SU-DHL-6 (cell line): ENCODE measurements around the gene DHRS7B.

Source experiments
- H2AFZ ChIP-seq: fragments of 200-600 bp; sonication (generic); 2 replicates; pipeline ENCODE4 v1.6.1; 2014; ENCODE audit warnings: low read depth, mild to moderate bottlenecking, moderate library complexity, mixed read lengths, antibody characterized with exemption, low read length; ENCODE audit not compliant: severe bottlenecking
- H3F3A ChIP-seq: fragments of 200-600 bp; shearing (Covaris generic); 2 replicates; pipeline ENCODE4 v1.6.0; 2016; ENCODE audit warnings: antibody characterized with exemption, mild to moderate bottlenecking; ENCODE audit not compliant: insufficient read depth
- H3K27ac ChIP-seq: fragments of 200-600 bp; sonication (generic); 2 replicates; pipeline ENCODE4 v1.5.1; 2016; ENCODE audit warnings: low read depth, mild to moderate bottlenecking, low read length, moderate library complexity, mixed read lengths
- H3K27me3 ChIP-seq: fragments of 200-600 bp; sonication (generic), shearing (Covaris generic); 2 replicates; pipeline ENCODE4 v1.6.0; 2014; ENCODE audit warnings: mild to moderate bottlenecking, low read length
- H3K36me3 ChIP-seq: fragments of 200-600 bp; sonication (generic); 2 replicates; pipeline ENCODE4 v1.6.1; 2014; ENCODE audit warnings: mild to moderate bottlenecking, low read length, mixed read lengths
- H3K4me2 ChIP-seq: fragments of 300-600, 200-600 bp; shearing (Covaris generic), sonication (generic); 2 replicates; pipeline ENCODE4 v1.6.0; 2014; ENCODE audit warnings: low read length, low read depth, mild to moderate bottlenecking; ENCODE audit not compliant: poor library complexity, severe bottlenecking
- H3K4me3 ChIP-seq: fragments of 200-600 bp; sonication (generic); 2 replicates; pipeline ENCODE4 v1.5.1; 2014; ENCODE audit warnings: antibody characterized with exemption, low read length, mild to moderate bottlenecking, mixed read lengths; ENCODE audit not compliant: insufficient read depth, poor library complexity, severe bottlenecking
- H3K79me2 ChIP-seq: fragments of 200-600 bp; sonication (generic); 2 replicates; pipeline ENCODE4 v1.6.1; 2014; ENCODE audit warnings: mild to moderate bottlenecking, low read length, moderate library complexity; ENCODE audit not compliant: insufficient read depth
- H3K9ac ChIP-seq: fragments of 200-600 bp; sonication (generic); 2 replicates; pipeline ENCODE4 v1.7.0; 2014; ENCODE audit warnings: mild to moderate bottlenecking, low read length
- H3K9me2 ChIP-seq: fragments of 200-600 bp; sonication (generic); replicated peaks from 2 replicates; pipeline ENCODE4 v1.6.1; 2014; ENCODE audit warnings: low read length; ENCODE audit not compliant: insufficient read depth
- H3K9me3 ChIP-seq: fragments of 200-600 bp; sonication (generic); 2 replicates; pipeline ENCODE4 v1.6.1; 2014; ENCODE audit warnings: low read length, mixed read lengths; ENCODE audit not compliant: insufficient read depth
- H4K20me1 ChIP-seq: fragments of 200-600 bp; sonication (generic); 2 replicates; pipeline ENCODE4 v1.6.1; 2014; ENCODE audit warnings: low read depth, mild to moderate bottlenecking, antibody characterized with exemption, low read length, moderate library complexity, mixed read lengths
- EZH2phosphoT487 ChIP-seq: fragments of 200-600 bp; sonication (generic), shearing (Covaris generic); conservative IDR thresholded peaks from 2 replicates; pipeline ENCODE4 v1.6.1; 2018; ENCODE audit warnings: mild to moderate bottlenecking, antibody characterized with exemption, low read length, moderate library complexity, mixed read lengths
- TF ChIP-seq, protein P1 (sequence below): fragments of 200-600 bp; sonication (generic); IDR thresholded peaks from one replicate; pipeline ENCODE4 v1.5.1; 2017; ENCODE audit warnings: antibody characterized with exemption, mild to moderate bottlenecking, low read length, moderate library complexity; ENCODE audit not compliant: insufficient read depth, poor library complexity, severe bottlenecking

DHRS7B gene

DNA sequence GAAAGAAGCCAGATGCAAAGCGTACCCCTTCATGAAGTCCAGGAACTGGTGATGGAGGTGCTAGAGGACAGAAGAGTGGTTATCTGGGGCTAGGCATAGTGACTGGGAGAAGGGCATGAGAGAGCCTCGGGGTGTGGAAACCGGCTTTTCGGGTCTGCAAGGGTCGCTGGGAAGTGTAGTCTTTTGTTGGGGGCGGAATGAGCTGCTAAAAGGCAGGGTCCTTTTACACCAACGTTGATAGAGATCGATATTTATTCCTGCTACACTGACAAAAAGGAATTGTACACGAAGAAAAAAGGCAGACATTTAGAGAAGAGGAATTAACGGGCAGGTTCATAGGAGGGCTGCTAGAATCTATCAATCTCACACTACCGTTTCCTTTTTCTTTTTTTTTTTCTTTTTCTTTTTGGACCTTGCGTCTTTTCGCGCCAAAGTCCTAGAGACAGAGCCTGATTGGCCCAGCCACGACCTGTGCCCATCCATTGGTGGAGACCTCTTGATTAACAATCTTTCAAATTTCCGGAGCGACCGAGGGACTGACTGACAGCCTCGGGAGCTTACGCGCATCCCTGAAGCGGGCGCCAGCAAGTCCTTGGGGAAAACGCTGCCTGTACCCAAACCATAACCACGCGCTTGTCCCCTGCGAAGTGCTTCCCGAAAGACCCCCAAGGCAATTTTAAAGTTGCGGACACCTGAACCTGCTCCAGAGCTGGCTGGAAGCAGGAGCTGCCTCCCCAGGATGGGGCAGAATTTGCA is 27.7 kb upstream of the DHRS7B start:
- Histone ChIP-seq H3K27me3 (no peaks in the 10 kb centered on the region), H2AFZ (peak overlapping the region; percentile 96), H3K27ac (peak overlapping the region; percentile 83), H4K20me1 (no peaks in the 10 kb centered on the region), H3K79me2 (no peaks in the 10 kb centered on the region), H3K36me3 (no peaks in the 10 kb centered on the region), H3K9me3 (no peaks in the 10 kb centered on the region), H3K9ac (peak overlapping the region; percentile 71), H3F3A (no peaks in the 10 kb centered on the region), H3K4me2 (peak overlapping the region; percentile 76), H3K9me2 (no peaks in the 10 kb centered on the region), H3K4me3 (peak overlapping the region; percentile 79)
- TF ChIP-seq, protein P1, sequence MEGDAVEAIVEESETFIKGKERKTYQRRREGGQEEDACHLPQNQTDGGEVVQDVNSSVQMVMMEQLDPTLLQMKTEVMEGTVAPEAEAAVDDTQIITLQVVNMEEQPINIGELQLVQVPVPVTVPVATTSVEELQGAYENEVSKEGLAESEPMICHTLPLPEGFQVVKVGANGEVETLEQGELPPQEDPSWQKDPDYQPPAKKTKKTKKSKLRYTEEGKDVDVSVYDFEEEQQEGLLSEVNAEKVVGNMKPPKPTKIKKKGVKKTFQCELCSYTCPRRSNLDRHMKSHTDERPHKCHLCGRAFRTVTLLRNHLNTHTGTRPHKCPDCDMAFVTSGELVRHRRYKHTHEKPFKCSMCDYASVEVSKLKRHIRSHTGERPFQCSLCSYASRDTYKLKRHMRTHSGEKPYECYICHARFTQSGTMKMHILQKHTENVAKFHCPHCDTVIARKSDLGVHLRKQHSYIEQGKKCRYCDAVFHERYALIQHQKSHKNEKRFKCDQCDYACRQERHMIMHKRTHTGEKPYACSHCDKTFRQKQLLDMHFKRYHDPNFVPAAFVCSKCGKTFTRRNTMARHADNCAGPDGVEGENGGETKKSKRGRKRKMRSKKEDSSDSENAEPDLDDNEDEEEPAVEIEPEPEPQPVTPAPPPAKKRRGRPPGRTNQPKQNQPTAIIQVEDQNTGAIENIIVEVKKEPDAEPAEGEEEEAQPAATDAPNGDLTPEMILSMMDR = no peak
- no peak for TF ChIP-seq EZH2phosphoT487

DNA sequence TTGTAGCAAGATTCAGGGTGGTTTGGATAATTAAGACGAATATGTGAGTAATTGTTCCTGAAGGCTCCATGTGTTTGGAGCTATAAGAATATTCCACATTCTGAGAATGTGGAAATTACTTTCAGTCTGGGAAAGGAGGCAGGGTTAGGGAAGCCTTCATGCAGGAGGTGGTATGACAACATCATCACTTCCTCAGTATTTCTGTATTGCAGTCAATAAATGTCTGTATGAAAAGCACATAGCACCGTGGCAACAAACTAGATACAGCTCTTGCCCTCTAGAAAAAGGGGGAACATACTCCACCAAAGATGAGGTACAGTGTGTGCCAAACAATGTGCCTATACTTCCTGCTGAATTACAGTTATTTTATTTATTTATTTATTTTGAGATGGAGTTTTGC is 26.1 kb upstream of the DHRS7B start:
- Histone ChIP-seq H3K27me3 (no peaks in the 10 kb centered on the region), H3F3A (no peaks in the 10 kb centered on the region), H3K9me3 (no peaks in the 10 kb centered on the region), H3K36me3 (no peaks in the 10 kb centered on the region), H3K4me2 (no peak overlapping the region), H3K9ac (no peak overlapping the region), H3K4me3 (no peak overlapping the region), H3K79me2 (no peaks in the 10 kb centered on the region), H2AFZ (no peak overlapping the region), H3K27ac (no peak overlapping the region), H3K9me2 (no peaks in the 10 kb centered on the region), H4K20me1 (no peaks in the 10 kb centered on the region)
- TF ChIP-seq, protein P1 = no peak
- TF ChIP-seq EZH2phosphoT487 = no peak

DNA sequence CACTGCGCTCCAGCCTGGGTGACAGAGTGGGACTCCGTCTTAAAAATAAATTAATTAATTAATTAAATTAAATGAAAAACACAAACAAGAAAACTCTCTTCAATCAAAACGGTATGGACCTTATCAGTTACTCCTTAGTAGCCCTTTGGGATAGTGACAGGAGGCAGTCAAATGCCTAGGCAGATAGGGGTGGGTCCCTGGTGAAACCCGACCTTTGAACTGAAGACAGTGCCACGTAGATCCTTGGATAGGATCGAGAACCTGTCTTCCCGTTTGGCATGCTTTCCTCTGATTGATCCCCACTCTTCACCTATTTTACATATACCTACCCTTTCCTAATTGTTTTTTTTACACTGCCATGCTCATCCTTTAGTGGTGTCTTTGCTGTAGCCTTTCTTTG is 22.2 kb upstream of the DHRS7B start:
- no peaks in the 10 kb centered on the region for H3K9me2 ChIP-seq
- H3K4me2 ChIP-seq = no peak overlapping the region
- H3K27me3 ChIP-seq = no peaks in the 10 kb centered on the region
- H3K9ac ChIP-seq = no peak overlapping the region
- no peaks in the 10 kb centered on the region for H4K20me1 ChIP-seq
- no peaks in the 10 kb centered on the region for H3K9me3 ChIP-seq
- TF ChIP-seq EZH2phosphoT487 = no peak
- no peaks in the 10 kb centered on the region for H3K36me3 ChIP-seq
- no peaks in the 10 kb centered on the region for H3K79me2 ChIP-seq
- no peaks in the 10 kb centered on the region for H3F3A ChIP-seq
- H2AFZ ChIP-seq = no peak overlapping the region
- no peak overlapping the region for H3K4me3 ChIP-seq
- H3K27ac ChIP-seq = no peak overlapping the region
